ENCODE data around the gene RAB20. TPM values are rescaled to one million over a fixed set of nuclear protein-coding genes. Genes with fewer than 3 reads are reported as not detected.

Gene RAB20
- total RNA-seq, 1 experiment from 2014 or later = 21.0 TPM

Other genes with a start within 250 kb of the RAB20 start
- gene NAXD, start 53.8 kb upstream of the RAB20 start, total RNA-seq (2014; rRNA removed; shearing (Covaris generic)) = 17.2 and 17.7 TPM in 2 replicates
- gene CARS2, start 144.4 kb upstream of the RAB20 start, total RNA-seq (2014; rRNA removed; shearing (Covaris generic)) = 45.6 and 55.4 TPM in 2 replicates
- 6.6 and 8.3 TPM in 2 replicates for gene ING1, start 152.0 kb upstream of the RAB20 start, total RNA-seq (2014; rRNA removed; shearing (Covaris generic))

All from SK-MEL-5 (cell line).